Measurements from ENCODE around the gene GARNL3. TPM values are rescaled to one million over a fixed set of nuclear protein-coding genes. Genes with fewer than 3 reads are reported as not detected.

GARNL3 gene
- total RNA-seq, 2 experiments from 2014 or later: 16.1 to 17.2 TPM

DNA sequence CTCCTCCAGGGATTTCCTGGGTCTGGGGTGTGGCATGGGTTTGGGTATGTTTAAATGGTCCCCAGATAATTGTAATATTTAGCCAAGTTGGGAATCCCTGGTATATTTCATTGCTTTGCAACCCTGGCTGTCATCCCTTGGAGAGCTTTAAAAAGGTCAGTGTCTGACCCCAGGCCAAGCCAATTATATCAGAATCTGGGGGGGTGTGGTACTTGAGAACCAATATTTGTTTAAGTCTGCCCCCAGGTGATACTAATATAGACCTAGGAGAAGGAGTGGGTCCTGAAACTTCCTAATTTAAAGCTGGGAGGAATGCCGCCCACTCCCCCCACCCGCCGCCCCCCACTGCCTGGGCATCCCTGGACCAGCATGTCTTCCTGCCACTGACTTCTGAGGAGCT, 94.2 kb downstream of the GARNL3 start:
- no peaks in the 10 kb centered on the region for H3K9me3 ChIP-seq (ENCODE audit: low read length)
- CTCF ChIA-PET (ENCODE audit: unreplicated experiment): no interaction called here
- POLR2A ChIA-PET: interaction anchor here (0.6 kb wide), 2 partner anchors 225 to 257 kb away, joined by 3 read pairs; no protein-coding TSS in a partner anchor
- H3K9me2 ChIP-seq (ENCODE audit: insufficient read depth, low read length): no peaks in the 10 kb centered on the region
- intact Hi-C loops (cut with micrococcal nuclease; ENCODE audit: unreplicated experiment): no loop called here
- no TSS peak for BruUV-seq (replicated peaks)
- no peak for DNase-seq (ENCODE audit: low spot score)
- no peak overlapping the region for H3K27ac ChIP-seq (ENCODE audit: low read depth, low read length, poor library complexity, severe bottlenecking)
- no peak overlapping the region for H2AFZ ChIP-seq (ENCODE audit: low read length)
- no peaks in the 10 kb centered on the region for H4K20me1 ChIP-seq (ENCODE audit: insufficient read depth, low read length)
- no peaks in the 10 kb centered on the region for H3K79me2 ChIP-seq (ENCODE audit: insufficient read depth, low read depth, low read length)
- no peak for TF ChIP-seq EZH2phosphoT487 (IDR thresholded peaks at IDR 0.05; ENCODE audit: borderline replicate concordance, low read depth, low read length)
- TF ChIP-seq, protein P1, sequence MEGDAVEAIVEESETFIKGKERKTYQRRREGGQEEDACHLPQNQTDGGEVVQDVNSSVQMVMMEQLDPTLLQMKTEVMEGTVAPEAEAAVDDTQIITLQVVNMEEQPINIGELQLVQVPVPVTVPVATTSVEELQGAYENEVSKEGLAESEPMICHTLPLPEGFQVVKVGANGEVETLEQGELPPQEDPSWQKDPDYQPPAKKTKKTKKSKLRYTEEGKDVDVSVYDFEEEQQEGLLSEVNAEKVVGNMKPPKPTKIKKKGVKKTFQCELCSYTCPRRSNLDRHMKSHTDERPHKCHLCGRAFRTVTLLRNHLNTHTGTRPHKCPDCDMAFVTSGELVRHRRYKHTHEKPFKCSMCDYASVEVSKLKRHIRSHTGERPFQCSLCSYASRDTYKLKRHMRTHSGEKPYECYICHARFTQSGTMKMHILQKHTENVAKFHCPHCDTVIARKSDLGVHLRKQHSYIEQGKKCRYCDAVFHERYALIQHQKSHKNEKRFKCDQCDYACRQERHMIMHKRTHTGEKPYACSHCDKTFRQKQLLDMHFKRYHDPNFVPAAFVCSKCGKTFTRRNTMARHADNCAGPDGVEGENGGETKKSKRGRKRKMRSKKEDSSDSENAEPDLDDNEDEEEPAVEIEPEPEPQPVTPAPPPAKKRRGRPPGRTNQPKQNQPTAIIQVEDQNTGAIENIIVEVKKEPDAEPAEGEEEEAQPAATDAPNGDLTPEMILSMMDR (conservative IDR thresholded peaks at IDR 0.05; ENCODE audit: low read length): no peak
- H3K4me3 ChIP-seq (ENCODE audit: low read depth, low read length, poor library complexity, severe bottlenecking): no peak overlapping the region
- H3K36me3 ChIP-seq (ENCODE audit: insufficient read depth, low read length): no peaks in the 10 kb centered on the region
- no peaks in the 10 kb centered on the region for H3K4me1 ChIP-seq (ENCODE audit: insufficient read depth, low read length, poor library complexity, severe bottlenecking)
- H3K4me2 ChIP-seq (ENCODE audit: low read length): no peak overlapping the region

DNA sequence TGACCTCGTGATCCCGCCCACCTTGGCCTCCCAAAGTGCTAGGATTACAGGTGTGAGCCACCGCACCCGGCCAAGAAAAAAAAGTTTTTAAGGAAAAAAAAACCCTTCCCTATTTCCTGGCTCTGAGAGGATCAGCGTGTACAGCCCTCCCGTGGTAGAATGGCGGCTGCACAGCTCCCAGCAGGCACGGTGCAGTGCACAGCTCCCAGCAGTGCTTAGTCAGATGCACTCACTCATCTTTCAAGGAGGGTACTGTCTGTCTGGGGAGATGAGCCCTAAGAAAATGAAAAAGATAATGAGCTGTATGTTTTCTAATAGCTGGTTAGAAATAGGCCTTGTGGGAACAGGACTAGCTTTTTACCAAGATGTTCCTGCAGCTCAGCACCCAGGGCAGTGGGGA, 95.7 kb downstream of the GARNL3 start:
- no peak overlapping the region for H3K27ac ChIP-seq (ENCODE audit: low read depth, low read length, poor library complexity, severe bottlenecking)
- BruUV-seq (replicated peaks): no TSS peak
- TF ChIP-seq, protein P1 (conservative IDR thresholded peaks at IDR 0.05; ENCODE audit: low read length): no peak
- TF ChIP-seq EZH2phosphoT487 (IDR thresholded peaks at IDR 0.05; ENCODE audit: borderline replicate concordance, low read depth, low read length): no peak
- no peak overlapping the region for H3K4me2 ChIP-seq (ENCODE audit: low read length)
- no peak overlapping the region for H3K4me3 ChIP-seq (ENCODE audit: low read depth, low read length, poor library complexity, severe bottlenecking)
- H3K9me2 ChIP-seq (ENCODE audit: insufficient read depth, low read length): no peaks in the 10 kb centered on the region
- CTCF ChIA-PET (ENCODE audit: unreplicated experiment): no interaction called here
- H3K4me1 ChIP-seq (ENCODE audit: insufficient read depth, low read length, poor library complexity, severe bottlenecking): no peaks in the 10 kb centered on the region
- no peak for DNase-seq (ENCODE audit: low spot score)
- no peaks in the 10 kb centered on the region for H3K9me3 ChIP-seq (ENCODE audit: low read length)
- POLR2A ChIA-PET: interaction anchor here (0.9 kb wide), 1 partner anchor 446 kb away, joined by 3 read pairs; the partner anchor contains the start of gene RALGPS1
- intact Hi-C loops (cut with micrococcal nuclease; ENCODE audit: unreplicated experiment): no loop called here
- H4K20me1 ChIP-seq (ENCODE audit: insufficient read depth, low read length): no peaks in the 10 kb centered on the region
- H3K79me2 ChIP-seq (ENCODE audit: insufficient read depth, low read depth, low read length): no peaks in the 10 kb centered on the region
- no peak overlapping the region for H2AFZ ChIP-seq (ENCODE audit: low read length)
- H3K36me3 ChIP-seq (ENCODE audit: insufficient read depth, low read length): no peaks in the 10 kb centered on the region

GRCh38 chr9:127360829-127361228, 96.3 kb downstream of the GARNL3 start:
- H3K9me3 ChIP-seq (ENCODE audit: low read length): no peaks in the 10 kb centered on the region
- no peak for DNase-seq (ENCODE audit: low spot score)
- no TSS peak for BruUV-seq (replicated peaks)
- H3K4me2 ChIP-seq (ENCODE audit: low read length): no peak overlapping the region
- no peaks in the 10 kb centered on the region for H3K4me1 ChIP-seq (ENCODE audit: insufficient read depth, low read length, poor library complexity, severe bottlenecking)
- ChIA-PET CTCF (ENCODE audit: unreplicated experiment) (no interaction called here), POLR2A (interaction anchor here (0.9 kb wide), 1 partner anchor 446 kb away, joined by 3 read pairs; the partner anchor contains the start of gene RALGPS1)
- no peak overlapping the region for H3K27ac ChIP-seq (ENCODE audit: low read depth, low read length, poor library complexity, severe bottlenecking)
- H4K20me1 ChIP-seq (ENCODE audit: insufficient read depth, low read length): no peaks in the 10 kb centered on the region
- intact Hi-C loops (cut with micrococcal nuclease; ENCODE audit: unreplicated experiment): no loop called here
- H3K79me2 ChIP-seq (ENCODE audit: insufficient read depth, low read depth, low read length): no peaks in the 10 kb centered on the region
- H3K4me3 ChIP-seq (ENCODE audit: low read depth, low read length, poor library complexity, severe bottlenecking): no peak overlapping the region
- no peaks in the 10 kb centered on the region for H3K9me2 ChIP-seq (ENCODE audit: insufficient read depth, low read length)
- H2AFZ ChIP-seq (ENCODE audit: low read length): no peak overlapping the region
- H3K36me3 ChIP-seq (ENCODE audit: insufficient read depth, low read length): no peaks in the 10 kb centered on the region
- no peak for TF ChIP-seq EZH2phosphoT487 (IDR thresholded peaks at IDR 0.05; ENCODE audit: borderline replicate concordance, low read depth, low read length)
- TF ChIP-seq, protein P1 (conservative IDR thresholded peaks at IDR 0.05; ENCODE audit: low read length): no peak

Measured in OCI-LY7 (cell line).